GM21786 (cell line): ENCODE data around the gene DNAJC13.
"Not testable (repeated sequence)": the region's sequence is repeated elsewhere in the genome, so short reads cannot be mapped to it uniquely, and the experiment has no call there.

Source experiments
- ATAC-seq: cut with Tn5 transposase; IDR thresholded peaks from one replicate; pipeline ENCODE4 v1.9.1; 2021; ENCODE audit not compliant: unreplicated experiment

Gene DNAJC13

DNA sequence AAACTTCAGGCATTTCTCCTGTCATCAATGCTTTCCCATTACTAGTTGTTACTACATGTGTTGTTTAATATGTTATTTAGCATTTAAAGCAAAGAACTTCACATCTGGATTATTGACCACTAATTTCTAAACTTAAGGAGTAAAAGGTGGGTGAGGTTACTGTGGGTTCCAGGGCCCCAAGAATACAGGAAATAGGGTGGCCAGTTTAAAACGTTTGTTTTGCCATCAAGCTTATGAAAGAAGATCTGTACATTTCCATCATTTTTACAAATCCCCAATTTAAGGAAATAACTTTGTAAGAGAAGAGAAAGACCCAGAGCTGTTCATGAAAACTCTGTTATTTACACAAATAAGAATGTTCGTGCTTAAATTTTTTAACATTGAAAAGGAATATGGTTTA is 125.3 kb downstream of the DNAJC13 start:
- ATAC-seq: no peak

DNA sequence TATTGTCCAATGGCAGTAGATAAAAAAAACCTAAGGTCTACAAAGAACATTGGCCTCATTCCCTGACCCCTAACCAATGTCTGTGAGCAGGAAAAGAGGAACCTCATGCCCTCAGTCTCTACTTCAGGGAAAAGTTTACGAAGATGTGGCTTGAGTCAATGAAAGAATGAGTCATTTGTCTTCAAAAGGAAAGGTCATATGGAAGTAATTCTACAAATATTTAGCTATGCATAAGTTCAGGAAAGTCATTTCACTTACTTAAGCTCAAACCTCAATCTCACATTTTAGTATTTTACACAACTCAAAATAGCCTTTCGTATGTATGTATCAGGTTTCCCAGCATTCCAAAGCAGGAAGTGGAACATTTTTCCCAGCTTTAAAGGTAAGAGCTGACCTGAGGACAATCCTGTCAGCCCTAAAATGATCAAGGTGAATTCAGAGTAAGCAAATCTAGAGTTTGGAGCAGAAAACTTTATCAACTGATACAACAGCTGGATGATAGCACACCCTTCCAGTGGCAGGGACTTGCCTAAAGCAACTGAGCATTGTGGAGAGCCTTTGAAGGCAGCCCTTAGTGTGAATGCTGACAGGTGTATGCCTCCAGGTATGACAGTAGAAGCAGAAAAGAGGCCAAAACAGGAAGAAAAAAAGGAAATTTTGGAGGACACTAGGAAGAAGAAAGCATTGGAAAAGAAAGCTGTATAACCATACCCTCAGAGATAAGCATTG is 125.9 kb downstream of the DNAJC13 start:
- ATAC-seq: no peak

DNA sequence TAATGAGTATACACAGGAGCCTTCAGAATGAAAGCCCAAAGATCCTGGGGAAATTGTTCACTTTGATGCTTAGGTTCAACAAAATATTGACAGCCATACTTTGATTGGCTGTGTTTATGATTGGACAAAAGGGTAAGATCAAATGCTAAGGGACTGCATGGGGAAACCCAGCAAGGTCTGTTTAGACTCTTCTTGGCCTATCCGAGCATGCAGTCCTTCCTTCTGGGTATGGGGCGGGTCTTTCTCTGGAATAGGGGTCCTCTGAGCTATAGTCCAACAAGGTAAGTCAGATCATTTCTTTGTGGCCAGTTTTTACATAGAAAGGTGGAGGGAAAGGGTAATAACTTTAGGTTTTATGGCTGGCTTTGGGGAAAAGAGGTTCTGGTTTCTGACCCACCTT is 126.8 kb downstream of the DNAJC13 start:
- ATAC-seq: no peak

DNA sequence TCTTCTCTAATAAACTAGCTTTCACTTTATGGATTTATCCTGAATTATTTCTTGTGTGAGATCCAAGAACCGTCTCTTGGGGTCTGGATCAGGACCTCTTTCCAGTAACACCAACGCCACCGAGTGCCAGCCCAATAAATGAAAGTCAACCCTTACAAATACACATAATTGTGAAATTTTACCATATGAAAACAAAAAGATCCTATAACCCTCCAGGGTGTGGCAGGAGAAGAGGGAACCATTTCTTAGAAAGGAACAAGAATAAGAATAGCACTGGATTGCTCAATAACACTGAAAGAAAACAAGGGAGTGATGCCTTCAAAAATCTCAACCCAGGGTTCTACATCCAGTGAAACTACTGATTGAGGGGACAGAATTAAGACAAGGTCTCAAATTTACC is 128.2 kb downstream of the DNAJC13 start:
- no peak for ATAC-seq

DNA sequence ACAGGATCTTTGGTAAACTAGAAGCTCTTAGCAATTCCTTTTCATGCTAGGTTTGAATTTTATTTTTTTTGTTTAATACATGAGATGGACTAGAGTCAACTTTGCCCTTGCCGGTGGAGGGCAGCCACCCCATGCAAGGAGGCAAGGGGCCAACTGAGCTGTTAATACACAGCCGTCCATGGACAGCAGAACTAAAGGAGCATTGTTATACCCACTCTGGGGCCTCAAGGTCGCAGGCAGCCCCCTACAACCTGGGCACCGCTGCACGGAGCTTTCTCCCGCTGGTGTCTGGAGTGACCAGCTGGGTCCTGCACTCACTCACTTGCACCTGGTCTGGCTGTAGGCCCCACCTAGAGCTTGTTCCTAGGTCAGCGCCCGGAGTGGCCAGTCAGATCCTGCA is 131.9 kb downstream of the DNAJC13 start:
- no peak for ATAC-seq

DNA sequence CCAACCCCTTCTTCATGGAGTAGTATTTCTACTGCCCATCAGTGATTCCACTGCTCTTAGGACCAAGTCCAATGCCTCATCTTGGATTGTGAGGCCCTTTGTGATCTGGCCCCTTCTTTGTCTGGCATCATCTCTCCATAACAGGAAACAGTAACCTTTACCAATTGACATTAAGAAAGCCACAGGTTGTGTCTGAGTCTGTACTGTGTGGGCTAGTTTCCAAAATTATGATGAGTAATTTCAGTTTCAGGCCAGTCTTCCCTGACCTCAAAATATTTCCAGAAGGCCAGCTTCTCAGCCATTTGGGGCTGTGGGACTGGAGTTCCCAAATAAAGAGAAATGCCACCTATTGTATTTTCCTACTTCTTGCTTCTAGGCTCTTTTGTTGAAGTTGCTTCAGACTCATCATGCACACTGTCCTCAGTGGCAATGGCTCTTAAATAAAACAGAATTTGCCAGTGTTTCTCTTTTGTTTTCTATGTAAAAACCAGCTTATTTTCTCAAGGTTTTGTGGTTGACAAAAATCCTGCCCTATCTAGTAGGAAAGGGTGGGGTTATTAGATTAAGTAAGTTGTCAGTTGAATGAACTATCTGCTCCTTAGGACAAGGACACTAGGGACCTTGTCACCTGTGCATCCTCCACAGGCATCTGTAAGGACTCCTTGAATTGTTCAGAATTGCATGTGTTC is 132.7 kb downstream of the DNAJC13 start:
- peak; percentile 77 for ATAC-seq

DNA sequence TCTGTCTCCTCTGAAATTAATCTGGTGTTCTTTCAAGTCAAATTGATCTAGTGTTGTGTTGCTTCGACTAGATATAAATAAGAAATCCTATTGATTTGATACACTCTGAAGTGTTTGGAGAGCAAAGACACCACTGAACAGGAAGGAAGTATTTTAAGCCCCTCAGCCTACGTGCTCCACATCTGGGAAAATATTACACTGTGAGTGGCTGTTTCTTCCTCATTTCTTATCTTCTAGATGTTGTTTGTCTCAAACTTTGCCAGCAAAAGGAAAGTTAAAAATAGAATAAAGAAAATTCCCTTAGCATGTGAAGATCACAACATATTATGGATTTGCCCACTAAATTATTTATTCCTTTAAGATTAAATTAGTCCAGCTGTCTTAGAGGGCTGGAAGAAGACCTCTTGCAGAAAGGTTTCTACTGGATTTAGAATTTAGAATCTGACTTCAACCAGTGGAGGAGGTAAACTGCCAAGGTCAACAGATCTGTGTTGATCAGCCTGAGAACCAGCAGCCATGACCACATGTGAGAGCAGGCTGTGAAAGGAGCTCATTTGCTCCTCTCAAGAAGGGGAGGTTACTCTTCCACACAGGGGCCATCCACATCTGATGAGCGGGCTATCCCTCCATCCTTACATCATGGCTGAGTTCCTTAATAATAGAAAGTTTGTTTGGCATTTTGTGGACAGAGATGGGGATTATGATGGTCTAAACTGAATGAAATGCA is 133.4 kb downstream of the DNAJC13 start:
- ATAC-seq: no peak

DNA sequence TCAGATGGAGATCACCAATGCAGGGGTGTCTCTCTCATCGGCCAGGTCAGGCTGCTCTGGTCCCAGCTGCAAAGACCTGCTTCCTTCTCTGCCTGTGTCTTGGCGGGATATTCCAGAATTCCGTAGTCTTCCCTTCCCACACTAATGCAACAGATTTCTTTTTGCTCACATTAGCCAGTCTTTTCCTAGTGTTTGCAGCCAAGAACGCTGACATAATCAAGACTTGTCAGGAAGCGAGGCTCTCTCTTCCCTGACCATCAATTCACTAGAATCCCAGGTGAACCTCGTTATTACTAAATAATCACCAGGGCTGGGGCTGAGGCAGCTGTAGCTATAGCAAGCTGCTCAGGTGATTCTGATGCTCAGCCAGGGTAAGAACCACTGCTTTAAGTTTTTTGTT is 136.5 kb downstream of the DNAJC13 start:
- no peak for ATAC-seq

DNA sequence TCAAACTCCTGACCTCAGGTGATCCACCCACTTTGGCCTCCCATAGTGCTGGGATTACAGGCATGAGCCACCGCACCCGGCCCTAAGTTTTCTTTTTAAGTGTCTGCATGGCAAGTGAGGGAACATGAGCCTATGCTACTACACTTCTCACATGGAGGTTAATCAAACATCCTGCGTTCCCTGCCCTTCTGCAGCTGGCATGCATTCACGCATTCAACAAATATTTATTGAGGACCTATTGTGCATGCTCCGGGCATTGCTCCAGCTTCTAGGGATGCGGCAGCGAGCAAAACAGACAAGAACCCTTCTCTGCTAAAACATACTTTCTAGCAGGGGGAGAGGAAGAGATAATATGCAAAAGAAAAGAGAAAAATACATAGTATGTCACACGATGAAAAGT is 137.1 kb downstream of the DNAJC13 start:
- no peak for ATAC-seq

DNA sequence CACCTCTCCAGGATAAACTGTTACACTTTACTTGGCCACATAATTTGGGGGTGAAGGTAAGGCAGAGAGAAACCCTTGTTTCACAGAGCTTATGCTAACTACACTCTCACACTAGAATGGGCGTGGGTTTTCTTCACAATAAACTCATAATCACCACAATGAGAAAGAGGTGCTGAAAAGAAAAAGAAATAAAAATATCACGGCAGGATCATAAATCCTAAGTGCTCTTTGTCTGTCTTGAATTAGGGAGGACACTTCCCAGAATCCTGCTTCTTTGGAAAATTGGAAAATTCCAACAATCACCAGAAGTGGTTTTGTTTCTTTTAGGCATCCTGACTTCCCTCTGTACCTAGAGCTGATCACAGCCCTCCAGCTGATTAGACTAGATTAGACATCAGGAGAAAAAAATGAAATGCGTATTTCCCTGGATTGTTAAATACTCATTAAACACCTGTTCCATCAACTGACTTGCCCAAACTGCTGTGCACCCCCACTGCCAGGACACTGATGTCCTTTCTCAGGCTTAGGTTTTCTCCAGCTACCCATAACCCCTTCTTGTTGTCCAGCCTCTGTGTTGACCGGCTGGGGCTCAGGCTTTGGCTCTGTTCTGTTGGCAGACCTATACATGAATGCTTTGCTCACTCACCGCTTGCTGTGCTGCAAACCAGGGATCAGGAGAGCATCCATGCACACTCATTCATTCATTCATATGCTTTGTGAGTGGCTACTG is 138.2 kb downstream of the DNAJC13 start:
- ATAC-seq: no peak

DNA sequence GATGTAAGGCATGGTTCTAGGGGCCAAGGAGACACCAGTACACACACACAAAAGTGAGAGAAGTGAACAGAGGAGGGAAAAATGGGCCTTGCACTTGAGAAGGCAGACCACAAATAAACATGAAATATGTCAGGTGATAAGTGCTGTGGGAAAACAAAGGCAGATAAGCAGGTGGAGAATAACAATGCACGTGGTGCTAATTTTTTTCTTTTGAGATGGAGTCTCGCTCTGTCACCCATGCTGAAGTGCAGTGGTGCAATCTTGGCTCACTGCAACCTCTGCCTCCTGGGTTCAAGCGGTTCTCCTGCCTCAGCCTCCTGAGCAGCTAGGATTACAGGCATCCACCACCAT is 138.7 kb downstream of the DNAJC13 start:
- ATAC-seq: not testable (repeated sequence)

DNA sequence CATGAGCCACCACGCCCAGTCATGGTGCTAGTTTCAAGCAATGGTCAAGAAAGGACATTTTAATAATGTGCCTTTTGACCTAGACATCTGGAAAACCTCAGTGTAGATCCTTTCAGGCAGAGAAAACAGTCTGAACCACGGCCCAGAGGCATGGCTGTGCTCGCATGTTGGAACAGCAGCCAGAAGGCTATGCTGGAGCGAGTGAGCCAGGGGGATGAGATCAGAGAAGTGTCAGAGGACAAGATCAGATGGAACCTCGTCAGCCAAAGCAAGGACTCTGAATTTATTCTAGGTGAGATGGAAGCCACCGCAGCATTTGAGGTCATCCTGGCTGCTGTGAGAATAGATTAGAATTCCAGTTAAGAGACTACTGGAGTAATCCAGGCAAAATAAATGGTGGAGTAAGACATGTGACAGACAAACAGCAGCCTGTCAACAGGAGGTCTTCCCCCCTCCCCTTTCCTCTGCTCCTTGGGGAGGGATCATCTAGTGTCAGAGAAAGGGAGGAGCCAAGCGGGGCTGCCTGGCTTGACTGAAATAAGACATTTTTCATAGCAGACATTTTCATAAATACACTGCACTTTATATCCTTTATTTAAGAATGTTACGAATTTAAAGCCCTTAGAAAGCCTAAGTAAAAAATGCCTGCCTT is 139.3 kb downstream of the DNAJC13 start:
- no peak for ATAC-seq

DNA sequence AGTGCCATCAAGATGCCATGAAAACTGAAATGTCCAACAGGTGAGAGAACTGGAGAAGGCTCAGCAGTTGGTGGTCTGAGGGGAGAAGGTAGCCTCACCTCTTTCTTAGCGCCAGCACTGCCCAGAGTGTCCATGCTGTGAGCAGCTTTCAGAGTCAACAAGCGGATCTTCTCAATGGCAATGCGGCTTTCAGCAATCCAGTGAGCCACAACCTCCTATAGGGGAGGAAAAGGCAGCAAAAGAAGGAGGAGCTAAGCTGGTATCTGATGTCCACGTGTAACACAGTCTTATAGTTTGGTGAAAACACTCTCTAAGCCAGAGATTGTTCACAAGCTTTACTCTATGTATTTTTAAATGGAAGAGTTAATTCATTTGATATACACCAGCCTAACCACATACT is 143.7 kb downstream of the DNAJC13 start:
- ATAC-seq: no peak

DNA sequence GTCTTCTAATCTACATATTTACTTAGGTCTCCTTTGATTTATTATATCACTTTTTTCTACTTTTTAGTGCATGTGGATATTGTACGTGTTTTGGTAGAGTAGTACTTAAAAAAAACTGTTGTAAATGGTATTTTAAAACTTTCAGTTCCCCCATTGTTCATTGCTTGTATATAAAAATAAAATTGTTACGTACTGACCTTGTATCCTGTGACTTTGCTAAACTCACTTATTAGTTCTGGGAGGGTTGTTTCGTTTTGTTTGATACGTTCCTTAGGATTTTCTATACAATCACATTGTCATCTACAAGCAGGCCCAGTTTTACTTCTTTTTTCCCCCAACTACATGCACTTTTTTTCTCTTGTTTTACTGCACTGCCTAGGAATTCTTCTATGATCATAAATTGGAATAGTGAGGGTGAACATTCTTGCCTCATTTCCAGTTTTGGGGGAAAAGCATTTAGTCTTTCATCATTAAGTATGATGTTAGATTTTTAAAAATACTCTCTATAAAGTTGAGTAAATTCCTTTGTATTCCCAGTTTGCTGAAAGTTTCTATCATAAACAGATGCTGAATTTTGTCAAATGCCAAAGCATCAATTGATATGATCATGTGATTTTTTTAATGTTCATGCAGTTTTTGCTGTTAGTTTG is 146.2 kb downstream of the DNAJC13 start:
- ATAC-seq: no peak

DNA sequence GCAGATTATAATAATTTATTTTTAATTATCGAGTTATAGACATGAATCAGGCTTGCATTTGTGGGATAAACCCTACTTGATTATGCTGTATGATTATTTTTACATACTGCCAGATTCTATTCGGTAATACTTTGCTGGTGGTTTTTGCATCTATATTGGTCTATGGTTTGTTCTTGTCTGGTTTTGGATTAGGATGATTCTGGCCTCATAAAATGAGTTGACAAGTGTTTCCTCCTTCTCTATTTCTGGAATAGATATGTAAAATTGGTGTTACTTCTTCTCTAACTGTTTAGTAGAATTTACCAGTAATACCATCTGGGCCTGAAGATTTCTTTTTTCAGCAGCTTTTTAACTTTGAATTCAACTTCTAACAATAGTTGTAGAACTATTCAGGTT is 146.8 kb downstream of the DNAJC13 start:
- ATAC-seq: no peak

DNA sequence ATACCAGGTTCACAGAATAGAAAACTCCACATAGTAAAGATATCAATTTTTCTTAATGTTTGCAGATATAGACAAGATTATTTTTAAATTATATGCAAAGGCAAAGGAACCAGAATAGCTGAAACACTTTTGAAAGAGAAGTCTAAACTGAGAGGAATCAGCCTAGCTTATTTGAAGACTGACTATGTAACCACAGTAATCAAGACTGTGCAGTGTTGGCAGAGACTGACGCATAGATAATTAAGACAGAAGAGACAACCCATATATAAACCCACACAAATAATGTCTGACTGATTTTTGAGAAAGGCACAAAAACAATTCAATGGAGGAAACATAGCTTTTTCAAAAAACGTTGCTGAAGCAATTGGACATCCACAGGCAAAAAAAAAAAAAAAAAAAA is 151.1 kb downstream of the DNAJC13 start:
- ATAC-seq: no peak

DNA sequence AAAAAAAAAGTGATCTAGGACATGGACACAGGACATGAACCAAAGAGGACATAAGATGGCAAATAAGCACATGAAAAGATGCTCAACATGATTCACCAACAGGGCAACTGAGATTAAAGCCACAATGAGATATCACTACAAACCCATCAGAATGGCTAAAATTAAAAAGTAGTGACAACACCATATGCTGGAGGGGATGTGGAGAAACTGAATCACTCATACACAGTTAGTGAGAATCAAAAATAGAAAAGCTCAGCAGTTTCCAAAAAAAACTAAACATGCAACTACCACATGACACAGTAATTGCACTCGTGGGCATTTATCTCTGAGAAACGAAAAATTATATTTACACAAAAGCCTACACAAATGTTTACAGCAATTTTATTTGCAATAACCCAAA is 151.9 kb downstream of the DNAJC13 start:
- ATAC-seq: no peak

DNA sequence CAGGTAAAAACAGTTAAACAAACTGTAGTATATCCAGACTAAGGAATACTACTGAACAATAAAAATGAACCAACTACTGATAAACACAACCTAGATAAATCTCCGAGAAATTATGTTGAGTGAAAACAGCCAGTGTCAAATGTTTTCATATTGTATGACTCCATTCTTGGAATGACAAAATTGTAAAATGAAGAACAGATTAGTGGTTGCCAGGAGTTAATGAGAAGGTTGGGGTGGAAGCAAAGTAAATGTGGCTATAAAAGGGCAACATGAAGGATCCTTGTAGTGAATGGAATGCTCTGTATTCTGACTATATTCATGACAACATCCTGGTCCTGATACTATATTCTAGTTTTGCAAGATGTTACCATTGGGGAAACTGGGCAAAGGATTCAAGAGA is 152.3 kb downstream of the DNAJC13 start:
- ATAC-seq: no peak

DNA sequence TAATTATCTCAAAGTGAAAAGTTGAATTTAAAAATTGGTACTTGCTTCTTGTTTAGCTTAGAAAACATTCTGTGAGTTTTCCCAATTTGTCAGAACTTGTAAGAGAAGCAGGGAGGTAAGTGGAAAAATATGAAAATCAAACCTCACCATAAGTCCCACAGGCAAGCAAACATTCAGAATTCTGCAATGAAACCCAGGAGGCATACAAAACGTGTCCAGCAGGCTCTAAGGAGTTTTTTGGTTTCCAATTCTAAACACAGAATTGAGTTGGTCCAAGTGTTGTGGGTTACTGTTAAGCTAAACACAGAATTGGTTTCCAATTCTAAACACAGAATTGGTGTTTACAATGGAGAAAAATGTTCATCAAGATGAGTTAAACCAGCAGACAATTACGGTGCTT is 152.7 kb downstream of the DNAJC13 start:
- no peak for ATAC-seq

DNA sequence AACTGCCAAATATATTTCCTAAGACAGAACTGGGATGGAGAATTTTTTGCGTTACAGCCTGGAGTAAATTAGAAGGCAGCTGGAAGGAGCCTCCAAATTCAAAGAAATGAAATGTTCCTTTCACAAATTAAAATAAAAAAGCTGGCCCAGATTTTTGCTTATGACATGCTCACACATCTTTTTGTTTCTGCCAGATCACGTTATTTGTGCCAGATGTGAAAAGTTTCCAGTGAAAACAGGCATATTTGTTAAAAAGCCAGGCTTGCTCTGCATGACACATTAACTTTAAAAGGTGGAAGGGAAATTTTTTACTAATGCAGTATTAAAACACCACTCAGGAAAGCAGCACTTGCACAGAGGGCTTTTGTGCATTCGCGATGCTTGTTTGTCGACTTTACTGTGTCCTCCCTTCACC is 156.5 kb downstream of the DNAJC13 start:
- no peak for ATAC-seq

DNA sequence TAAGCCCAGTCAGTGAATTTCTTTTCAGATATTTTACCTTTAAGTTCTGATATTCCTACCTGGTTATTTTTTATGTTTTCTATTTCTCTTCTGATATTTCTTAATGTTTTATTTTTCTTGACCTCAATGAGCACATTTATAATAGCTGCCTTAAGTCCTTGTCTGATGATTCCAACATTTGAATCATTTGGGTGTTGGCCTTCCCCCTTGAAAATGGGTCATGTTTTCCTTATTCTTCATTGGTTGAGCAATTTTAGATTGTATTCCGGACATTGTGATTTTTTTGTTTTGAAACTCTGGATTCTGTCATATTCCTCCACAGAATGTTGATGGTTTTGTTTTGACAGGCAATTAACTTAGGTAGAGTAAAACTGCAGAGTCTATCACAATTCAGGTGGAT is 170.1 kb downstream of the DNAJC13 start:
- no peak for ATAC-seq
